K562 (cell line): ENCODE measurements around the gene MAP3K20. TPM values are rescaled to one million over a fixed set of nuclear protein-coding genes. Genes with fewer than 3 reads are reported as not detected.

Experiments
- ATAC-seq: fragments of 200-7000 bp; cut with Tn5 transposase; 3 replicates; pipeline ENCODE4 v1.9.1; 2020; ENCODE audit warnings: moderate library complexity
- BruUV-seq: library from RNA; stranded (reverse); fragments of 400-500 nt; replicated peaks from 2 replicates; lab custom pipeline; 2021; lab: Mats Ljungman, UMichigan
- CTCF ChIA-PET: fragments of 300-600 bp; formaldehyde crosslinking; extraction: SDS; loops from one replicate; lab custom pipeline; 2021; ENCODE audit warnings: low intra/inter-chr PET ratio; lab: Yijun Ruan, JAX
- POLR2A ChIA-PET: fragments of 300-600, 350-650 bp; sonication (Branson Sonifier 250); formaldehyde crosslinking; extraction: SDS; loops from one replicate; lab custom pipeline; 2021; ENCODE audit warnings: antibody characterized with exemption, inconsistent platforms; lab: Yijun Ruan, JAX
- DNase-seq, 4 experiments: peaks; one replicate each; pipeline versions ENCODE4 v3.0.0 to v3.0.0-alpha.2; 2011 to 2018; ENCODE audit warnings: low spot score in 3 of 4, mixed read lengths in 3 of 4; ENCODE audit errors: extremely low read depth in 1 of 4
- FAIRE-seq: peaks from 2 replicates; lab custom pipeline; 2011; peaks lifted over from hg19 to GRCh38; lab: Jason Lieb, UNC
- H2AFZ ChIP-seq: 2 replicates; pipeline ENCODE4 v1.6.0; 2011; ENCODE audit warnings: low read depth, low read length, control low read depth, inconsistent platforms
- H3K27ac ChIP-seq: fragments of 200-600 bp; 3 replicates; pipeline ENCODE4 v1.8.0; 2011; ENCODE audit warnings: low read depth, mild to moderate bottlenecking, control low read depth, inconsistent platforms, low read length, moderate library complexity, mixed read lengths; ENCODE audit errors: extremely low read depth
- H3K27me3 ChIP-seq, 2 experiments: fragments of 300-600 bp in 1 of 2; 2 replicates in 1 of 2; 3 replicates in 1 of 2; pipeline versions ENCODE4 v1.6.0 to v1.8.0; 2011; ENCODE audit warnings: inconsistent platforms in 2 of 2, low read length in 2 of 2, mild to moderate bottlenecking in 1 of 2, mixed read lengths in 1 of 2, moderate library complexity in 1 of 2; ENCODE audit not compliant: control insufficient read depth in 2 of 2, insufficient read depth in 2 of 2
- H3K36me3 ChIP-seq: fragments of 300-600 bp; 3 replicates; pipeline ENCODE4 v1.8.0; 2011; ENCODE audit warnings: mild to moderate bottlenecking, low read length, inconsistent platforms; ENCODE audit not compliant: control insufficient read depth, insufficient read depth
- H3K4me1 ChIP-seq, 2 experiments: fragments of 200-600 bp in 1 of 2; replicated peaks in 1 of 2; 2 replicates in 1 of 2; 3 replicates in 1 of 2; pipeline versions ENCODE4 v1.5.1 to v1.8.0; 2011; ENCODE audit warnings: inconsistent platforms in 2 of 2, low read length in 2 of 2, mild to moderate bottlenecking in 1 of 2, mixed read lengths in 1 of 2, moderate library complexity in 1 of 2; ENCODE audit not compliant: control insufficient read depth in 2 of 2, insufficient read depth in 2 of 2
- H3K4me2 ChIP-seq: 2 replicates; pipeline ENCODE4 v1.6.1; 2011; ENCODE audit warnings: low read length, control low read depth, inconsistent platforms, mixed read lengths; ENCODE audit not compliant: insufficient read depth
- H3K4me3 ChIP-seq: fragments of 200-600 bp; sonication (generic), shearing (Covaris generic); 2 replicates; pipeline ENCODE4 v1.5.1; 2016; ENCODE audit warnings: control low read depth, inconsistent platforms
- H3K79me2 ChIP-seq: fragments of 200-600 bp; 3 replicates; pipeline ENCODE4 v1.8.0; 2011; ENCODE audit warnings: low read length, inconsistent platforms; ENCODE audit not compliant: control insufficient read depth, insufficient read depth
- H3K9ac ChIP-seq, 2 experiments: 2 replicates each; pipeline versions ENCODE4 v1.6.0 to v1.6.1; 2011; ENCODE audit warnings: low read depth in 2 of 2, low read length in 2 of 2, control low read depth in 1 of 2, inconsistent platforms in 1 of 2, mild to moderate bottlenecking in 1 of 2, mixed read lengths in 1 of 2; ENCODE audit not compliant: insufficient read depth in 1 of 2
- H3K9me1 ChIP-seq: one replicate; pipeline ENCODE4 v1.6.0; 2011; ENCODE audit warnings: inconsistent platforms, mild to moderate bottlenecking, low read length, moderate library complexity; ENCODE audit not compliant: control insufficient read depth, insufficient read depth
- H3K9me3 ChIP-seq: replicated peaks from 2 replicates; pipeline ENCODE4 v1.5.1; 2011; ENCODE audit warnings: low read depth, low read length, inconsistent platforms; ENCODE audit not compliant: control insufficient read depth, insufficient read depth
- H4K20me1 ChIP-seq: replicated peaks from 2 replicates; pipeline ENCODE4 v1.6.1; 2011; ENCODE audit warnings: low read length, inconsistent platforms, mixed read lengths; ENCODE audit not compliant: control insufficient read depth, insufficient read depth
- BRF1 ChIP-seq: IDR thresholded peaks from 3 replicates; pipeline ENCODE4 v1.6.1; 2011; ENCODE audit warnings: borderline replicate concordance, mild to moderate bottlenecking; ENCODE audit not compliant: insufficient read length; ENCODE audit errors: extremely low read depth
- CREM ChIP-seq: IDR thresholded peaks from 2 replicates; pipeline ENCODE4 v1.6.1; 2014; ENCODE audit warnings: antibody characterized with exemption, low read depth
- FOXK2 ChIP-seq, 2 experiments: fragments of 450-650 bp; IDR thresholded peaks in 1 of 2; conservative IDR thresholded peaks in 1 of 2; 2 replicates each; pipeline ENCODE4 v1.6.1; 2016; ENCODE audit warnings: low read depth in 2 of 2, mild to moderate bottlenecking in 1 of 2
- MAZ ChIP-seq, 2 experiments: fragments of 450-650 bp in 1 of 2; sonication (generic) in 1 of 2; formaldehyde crosslinking; IDR thresholded peaks in 1 of 2; conservative IDR thresholded peaks in 1 of 2; 2 replicates each; pipeline versions ENCODE4 v1.4.0 to v1.5.0; 2020; ENCODE audit warnings: mild to moderate bottlenecking in 1 of 2, missing genetic modification reagents in 1 of 2
- PHB ChIP-seq: fragments of 250-450 bp; sonication (Bioruptor Pico); IDR thresholded peaks from 2 replicates; pipeline ENCODE4 v1.5.0; 2021
- PHTF2 ChIP-seq: fragments of 250-450 bp; sonication (Bioruptor Pico); IDR thresholded peaks from 2 replicates; pipeline ENCODE4 v1.5.0; 2021; ENCODE audit warnings: mild to moderate bottlenecking
- SREBF2 ChIP-seq: sonication (generic); formaldehyde crosslinking; IDR thresholded peaks from 2 replicates; pipeline ENCODE4 v1.4.0; 2020; ENCODE audit warnings: mild to moderate bottlenecking, missing genetic modification reagents
- TGIF2 ChIP-seq: sonication (generic); formaldehyde crosslinking; IDR thresholded peaks from 2 replicates; pipeline ENCODE4 v1.8.1; 2022; ENCODE audit warnings: mild to moderate bottlenecking, missing genetic modification reagents, moderate library complexity
- WGBS: fragments of 100-300 bp; shearing (Covaris generic); methylation state at CpG from one replicate; pipeline ENCODE4 v1.1.6; 2016; ENCODE audit warnings: low coverage, mixed read lengths; ENCODE audit not compliant: insufficient coverage; ENCODE audit errors: missing lambda C conversion rate; 5-methylcytosine and 5-hydroxymethylcytosine counted together
- in situ Hi-C: fragments of 300-500 bp; cut with MboI; formaldehyde crosslinking; loops from 4 replicates; pipeline ENCODE4 v1.15.0; 2018; ENCODE audit warnings: inconsistent platforms, mixed read lengths
- intact Hi-C: fragments of 100-400 bp; cut with micrococcal nuclease; formaldehyde crosslinking; loops from 2 replicates; pipeline ENCODE4 v1.14.2; 2022
- polyA plus RNA-seq, 8 experiments: library from polyadenylated mRNA; depleted of rRNA in 4 of 8; stranded (reverse) in 5 of 8; unstranded in 3 of 8; fragments of >200 nt; fragmentation: Nextera tagmentation in 2 of 8; fragmentation: Illumina TruSeq in 1 of 8; extraction: Ambion mirVana in 2 of 8; extraction: Trizol in 1 of 8; gene quantifications; 2 replicates each; pipeline versions ENCODE4 v1.2.1 to v1.2.3, GENCODE V29; 2011 to 2014; ENCODE audit warnings: inconsistent platforms in 1 of 8, missing spikeins in 1 of 8
- total RNA-seq, 7 experiments: library from RNA; depleted of rRNA in 6 of 7; stranded (reverse); fragments of >200 nt in 6 of 7; fragmentation: Illumina TruSeq in 2 of 7; extraction: Trizol in 2 of 7; gene quantifications; 2 replicates each; pipeline versions ENCODE4 v1.2.1 to v1.2.3, GENCODE V29; 2011 to 2021; ENCODE audit warnings: low replicate concordance in 1 of 7
- TF ChIP-seq, protein P1 (sequence below): fragments of 450-650 bp; formaldehyde crosslinking; IDR thresholded peaks from 2 replicates; pipeline ENCODE4 v1.4.0; 2022; ENCODE audit warnings: mild to moderate bottlenecking, moderate library complexity
- TF ChIP-seq, protein P2 (sequence below): fragments of 450-650 bp; formaldehyde crosslinking; conservative IDR thresholded peaks from 2 replicates; pipeline ENCODE4 v1.4.0; 2022; ENCODE audit warnings: mild to moderate bottlenecking, missing genetic modification characterization
- TF ChIP-seq, protein P3 (sequence below): fragments of 250-450 bp; sonication (Bioruptor Pico); IDR thresholded peaks from 2 replicates; pipeline ENCODE4 v1.4.0; 2020; ENCODE audit warnings: mild to moderate bottlenecking

Gene MAP3K20
- total and polyA plus RNA-seq, 9 of the 15 experiments (the other 6 are each of a cell fraction or from before 2014, with no cell fraction given) = 9.8 to 34.2 (median 27.3) TPM

DNA sequence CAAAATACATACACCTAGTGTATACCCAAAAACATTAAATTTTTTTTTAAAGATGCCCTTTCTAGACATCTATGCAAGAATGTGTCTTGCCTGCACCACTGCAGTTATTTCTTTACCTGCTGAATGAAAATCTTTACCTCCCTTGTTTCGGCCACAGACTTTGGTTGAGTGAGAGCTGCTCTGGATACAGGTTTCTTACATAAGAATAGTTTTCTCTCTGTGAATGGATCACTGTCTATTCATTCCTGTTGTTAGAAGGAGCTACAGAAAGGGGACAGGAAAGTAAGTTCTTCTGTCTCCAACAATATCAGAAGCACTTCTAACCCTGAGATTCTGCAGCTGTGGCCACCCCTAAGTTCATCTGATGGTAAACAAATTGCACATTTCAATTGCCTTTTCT lies 166.0 kb downstream of the MAP3K20 start:
- Histone ChIP-seq H3K9me1 (no peaks in the 10 kb centered on the region), H2AFZ (no peak overlapping the region), H3K27ac (no peak overlapping the region), H4K20me1 (no peaks in the 10 kb centered on the region), H3K9me3 (no peaks in the 10 kb centered on the region), H3K9ac (no peak overlapping the region), H3K79me2 (no peaks in the 10 kb centered on the region), H3K4me3 (no peak overlapping the region), H3K36me3 (peaks cover 23% of the 10 kb centered on the region), H3K4me2 (no peak overlapping the region), H3K4me1 (no peaks in the 10 kb centered on the region), H3K27me3 (no peaks in the 10 kb centered on the region)
- in situ Hi-C loops = no loop called here
- intact Hi-C loops = no loop called here
- no peak for TF ChIP-seq MAZ (CRISPR knock-in tag; conservative IDR thresholded peaks at IDR 0.05 in 1 of 2, IDR thresholded peaks at IDR 0.05 in 1 of 2)
- TF ChIP-seq PHTF2 (CRISPR knock-in tag) = no peak
- TF ChIP-seq, protein P1, sequence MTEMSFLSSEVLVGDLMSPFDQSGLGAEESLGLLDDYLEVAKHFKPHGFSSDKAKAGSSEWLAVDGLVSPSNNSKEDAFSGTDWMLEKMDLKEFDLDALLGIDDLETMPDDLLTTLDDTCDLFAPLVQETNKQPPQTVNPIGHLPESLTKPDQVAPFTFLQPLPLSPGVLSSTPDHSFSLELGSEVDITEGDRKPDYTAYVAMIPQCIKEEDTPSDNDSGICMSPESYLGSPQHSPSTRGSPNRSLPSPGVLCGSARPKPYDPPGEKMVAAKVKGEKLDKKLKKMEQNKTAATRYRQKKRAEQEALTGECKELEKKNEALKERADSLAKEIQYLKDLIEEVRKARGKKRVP (CRISPR knock-in tag) = no peak
- no peak for TF ChIP-seq SREBF2 (CRISPR knock-in tag)
- no peak for TF ChIP-seq TGIF2 (CRISPR knock-in tag)
- TF ChIP-seq CREM = no peak
- no peak for TF ChIP-seq BRF1
- TF ChIP-seq, protein P2, sequence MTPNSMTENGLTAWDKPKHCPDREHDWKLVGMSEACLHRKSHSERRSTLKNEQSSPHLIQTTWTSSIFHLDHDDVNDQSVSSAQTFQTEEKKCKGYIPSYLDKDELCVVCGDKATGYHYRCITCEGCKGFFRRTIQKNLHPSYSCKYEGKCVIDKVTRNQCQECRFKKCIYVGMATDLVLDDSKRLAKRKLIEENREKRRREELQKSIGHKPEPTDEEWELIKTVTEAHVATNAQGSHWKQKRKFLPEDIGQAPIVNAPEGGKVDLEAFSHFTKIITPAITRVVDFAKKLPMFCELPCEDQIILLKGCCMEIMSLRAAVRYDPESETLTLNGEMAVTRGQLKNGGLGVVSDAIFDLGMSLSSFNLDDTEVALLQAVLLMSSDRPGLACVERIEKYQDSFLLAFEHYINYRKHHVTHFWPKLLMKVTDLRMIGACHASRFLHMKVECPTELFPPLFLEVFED (CRISPR knock-in tag) = no peak
- no peak for TF ChIP-seq PHB (CRISPR knock-in tag)
- no peak for TF ChIP-seq FOXK2 (conservative IDR thresholded peaks at IDR 0.05 in 1 of 2, IDR thresholded peaks at IDR 0.05 in 1 of 2; ENCODE audit: low read depth in 2 of 2)
- TF ChIP-seq, protein P3, sequence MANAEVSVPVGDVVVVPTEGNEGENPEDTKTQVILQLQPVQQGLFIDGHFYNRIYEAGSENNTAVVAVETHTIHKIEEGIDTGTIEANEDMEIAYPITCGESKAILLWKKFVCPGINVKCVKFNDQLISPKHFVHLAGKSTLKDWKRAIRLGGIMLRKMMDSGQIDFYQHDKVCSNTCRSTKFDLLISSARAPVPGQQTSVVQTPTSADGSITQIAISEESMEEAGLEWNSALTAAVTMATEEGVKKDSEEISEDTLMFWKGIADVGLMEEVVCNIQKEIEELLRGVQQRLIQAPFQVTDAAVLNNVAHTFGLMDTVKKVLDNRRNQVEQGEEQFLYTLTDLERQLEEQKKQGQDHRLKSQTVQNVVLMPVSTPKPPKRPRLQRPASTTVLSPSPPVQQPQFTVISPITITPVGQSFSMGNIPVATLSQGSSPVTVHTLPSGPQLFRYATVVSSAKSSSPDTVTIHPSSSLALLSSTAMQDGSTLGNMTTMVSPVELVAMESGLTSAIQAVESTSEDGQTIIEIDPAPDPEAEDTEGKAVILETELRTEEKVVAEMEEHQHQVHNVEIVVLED (CRISPR knock-in tag) = no peak
- DNase-seq (no peak), ATAC-seq (no peak), FAIRE-seq (no peak)
- 100% methylated on average over 1 of the region's 1 CpG for WGBS
- CTCF ChIA-PET = no interaction called here
- POLR2A ChIA-PET = no interaction called here
- BruUV-seq = no TSS peak
